Body of pancreas (tissue), 4 donors: ENCODE measurements around the gene BCL2L12. TPM values are rescaled to one million over a fixed set of nuclear protein-coding genes. Genes with fewer than 3 reads are reported as not detected.

Experiments
- ATAC-seq: fragments of 150-250 bp; one replicate; pipeline ENCODE4 v1.9.1; 2016
- DNase-seq, 4 donors: peaks; one replicate each; pipeline ENCODE4 v3.0.0-alpha.2; 2019
- H3K27ac ChIP-seq, 4 donors: fragments of 200-600 bp; sonication (generic); 1 replicate in 3 of 4; 2 replicates in 1 of 4; pipeline versions ENCODE4 v1.5.1 to v1.6.1; 2016 to 2019; ENCODE audit warnings: mild to moderate bottlenecking in 1 of 4, mixed read lengths in 1 of 4, moderate library complexity in 1 of 4
- H3K27me3 ChIP-seq, 2 donors: fragments of 200-600 bp; sonication (generic); one replicate each; pipeline ENCODE4 v1.6.0; 2016; ENCODE audit warnings: mild to moderate bottlenecking in 1 of 2
- H3K36me3 ChIP-seq, 2 donors: fragments of 200-600 bp; sonication (generic); replicated peaks in 1 of 2; 2 replicates each; pipeline ENCODE4 v1.5.1; 2016; ENCODE audit warnings: low read depth in 2 of 2; ENCODE audit not compliant: insufficient read depth in 1 of 2
- H3K4me1 ChIP-seq: fragments of 200-600 bp; sonication (generic); one replicate; pipeline ENCODE4 v1.6.0; 2016
- H3K4me3 ChIP-seq, 2 donors: fragments of 200-600 bp; sonication (generic); 1 replicate in 1 of 2; 2 replicates in 1 of 2; pipeline ENCODE4 v1.5.1; 2016 to 2019
- H3K9me3 ChIP-seq, 3 donors: fragments of 200-600 bp; sonication (generic); 1 replicate in 2 of 3; 2 replicates in 1 of 3; pipeline ENCODE4 v1.5.1; 2016
- CTCF ChIP-seq, 7 experiments: fragments of 450-650 bp in 4 of 7; fragments of 200-600 bp in 3 of 7; sonication (generic) in 3 of 7; IDR thresholded peaks; one replicate each; pipeline ENCODE4 v1.5.1; 2016 to 2019; ENCODE audit warnings: antibody characterized with exemption in 7 of 7
- POLR2A ChIP-seq, 3 donors: fragments of 450-650 bp; IDR thresholded peaks; one replicate each; pipeline ENCODE4 v1.6.1; 2016; ENCODE audit warnings: antibody characterized with exemption in 3 of 3, mild to moderate bottlenecking in 2 of 3
- WGBS, 2 donors: methylation state at CpG; one replicate each; pipeline ENCODE4 v1.1.5; 2017; 5-methylcytosine and 5-hydroxymethylcytosine counted together
- intact Hi-C: fragments of 100-400 bp; cut with DNase I; formaldehyde crosslinking; loops from one replicate; pipeline ENCODE4 v1.15.1; 2023
- total RNA-seq, 2 donors: library from RNA; depleted of rRNA; stranded (reverse); fragments of >200 nt; gene quantifications; one replicate each; pipeline ENCODE4 v1.1.0, GENCODE V29; 2016

The BCL2L12 gene
- total RNA-seq, 2 donors from 2014 or later, result 3.6 to 5.6 TPM

- WGBS, 2 donors, result 78 to 85% methylated on average over 23 to 34 of the region's 35 CpGs
- peaks cover 27% of the 10 kb centered on the region for H3K4me1 ChIP-seq
- no peak overlapping the region for H3K4me3 ChIP-seq
- no peak overlapping the region for H3K27ac ChIP-seq
- intact Hi-C loops, result no loop called here
- ATAC-seq (no peak), DNase-seq (no peak)
- TF ChIP-seq POLR2A (IDR thresholded peaks at IDR 0.05), result no peak
- peak in 5 of 7 experiments; percentile 19 to 39 (median 33) for TF ChIP-seq CTCF (IDR thresholded peaks at IDR 0.05)
- H3K27me3 ChIP-seq, result no peaks in the 10 kb centered on the region
- no peaks in the 10 kb centered on the region for H3K9me3 ChIP-seq
- peaks cover 6 to 21% of the 10 kb centered on the region in 2 donors for H3K36me3 ChIP-seq
Observed at GRCh38 chr19:49684251-49684982, 18.7 kb downstream of the BCL2L12 start.

DNA sequence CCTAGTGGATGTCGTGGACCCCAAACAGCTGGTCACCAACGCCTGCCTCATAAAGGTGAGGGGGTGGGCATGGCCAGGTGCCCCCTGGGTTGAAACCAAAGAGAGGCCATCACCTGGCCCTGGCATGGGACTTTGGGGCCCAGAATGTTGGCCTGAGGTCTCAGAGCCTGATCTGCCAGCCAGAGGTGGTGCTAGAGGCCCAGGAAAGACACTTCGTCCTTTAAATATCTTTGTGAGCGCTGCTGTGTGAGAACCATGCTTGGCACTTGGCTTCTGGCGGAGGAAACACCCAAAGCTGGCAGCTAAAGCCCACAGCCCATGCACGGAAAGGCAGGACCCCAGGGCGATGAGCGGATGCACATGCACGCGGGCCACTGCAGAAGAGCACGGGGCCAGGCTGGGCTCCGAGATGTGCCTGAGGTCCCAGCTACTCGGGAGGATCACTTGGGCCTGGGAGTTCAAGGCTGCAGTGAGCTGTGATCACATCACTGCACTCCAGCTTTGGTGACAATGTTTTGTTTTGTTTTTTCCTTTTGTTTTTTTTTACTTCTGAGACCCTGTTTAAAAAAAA, 19.3 kb downstream of the BCL2L12 start:
- Histone ChIP-seq H3K36me3 (peaks cover 6 to 21% of the 10 kb centered on the region in 2 donors), H3K9me3 (no peaks in the 10 kb centered on the region), H3K4me3 (no peak overlapping the region), H3K4me1 (peaks cover 27% of the 10 kb centered on the region), H3K27me3 (no peaks in the 10 kb centered on the region), H3K27ac (no peak overlapping the region)
- WGBS, 2 donors, result 86 to 88% methylated on average over 4 to 12 of the region's 13 CpGs
- DNase-seq, result no peak
- TF ChIP-seq CTCF (IDR thresholded peaks at IDR 0.05) (no peak), POLR2A (IDR thresholded peaks at IDR 0.05) (no peak)
- intact Hi-C loops, result no loop called here
- no peak for ATAC-seq

- Histone ChIP-seq H3K27me3 (no peaks in the 10 kb centered on the region), H3K4me1 (peaks cover 27% of the 10 kb centered on the region), H3K27ac (no peak overlapping the region), H3K9me3 (no peaks in the 10 kb centered on the region), H3K36me3 (peaks cover 6 to 21% of the 10 kb centered on the region in 2 donors), H3K4me3 (no peak overlapping the region)
- intact Hi-C loops, result no loop called here
- WGBS, 2 donors, result 81 to 82% methylated on average over 20 to 23 of the region's 23 CpGs
- ATAC-seq, result no peak
- TF ChIP-seq CTCF (IDR thresholded peaks at IDR 0.05) (no peak), POLR2A (IDR thresholded peaks at IDR 0.05) (no peak)
- no peak for DNase-seq
Observed at GRCh38 chr19:49685845-49686332, 20.2 kb downstream of the BCL2L12 start.

DNA sequence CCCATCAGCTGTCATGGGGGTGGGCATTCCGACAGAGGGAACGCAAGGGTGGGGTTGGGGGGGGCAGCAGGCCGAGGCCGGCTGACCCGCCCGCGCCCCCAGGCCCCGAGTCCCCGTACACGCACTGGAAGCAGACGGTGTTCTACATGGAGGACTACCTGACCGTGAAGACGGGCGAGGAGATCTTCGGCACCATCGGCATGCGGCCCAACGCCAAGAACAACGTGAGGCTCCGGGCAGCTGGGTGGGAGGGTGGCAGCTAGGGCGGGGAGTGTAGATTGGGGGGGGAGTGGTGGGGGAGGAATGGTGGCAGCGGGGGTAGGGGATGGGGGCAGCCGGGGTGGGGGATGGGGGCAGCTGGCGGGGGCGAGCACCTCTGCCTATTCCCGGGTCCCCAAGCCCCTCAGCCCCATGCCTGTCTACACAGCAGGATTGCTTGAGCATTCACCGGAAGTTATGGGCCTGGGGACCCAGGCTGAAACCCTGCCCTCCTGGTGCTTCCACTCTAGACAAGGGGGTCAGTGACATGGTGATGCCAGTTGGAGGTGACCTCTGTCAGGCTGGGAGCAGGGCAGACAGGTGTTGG, 20.9 kb downstream of the BCL2L12 start:
- intact Hi-C loops, result no loop called here
- DNase-seq (no peak), ATAC-seq (no peak)
- no peaks in the 10 kb centered on the region for H3K27me3 ChIP-seq
- peaks cover 6 to 21% of the 10 kb centered on the region in 2 donors for H3K36me3 ChIP-seq
- TF ChIP-seq CTCF (IDR thresholded peaks at IDR 0.05) (no peak), POLR2A (IDR thresholded peaks at IDR 0.05) (no peak)
- no peak overlapping the region for H3K27ac ChIP-seq
- peaks cover 30% of the 10 kb centered on the region for H3K4me1 ChIP-seq
- no peak overlapping the region for H3K4me3 ChIP-seq
- WGBS, 2 donors, result 86 to 93% methylated on average over 11 to 17 of the region's 27 CpGs
- H3K9me3 ChIP-seq, result no peaks in the 10 kb centered on the region
